ENCODE results near the gene TGM1. TPM values are rescaled to one million over a fixed set of nuclear protein-coding genes. Genes with fewer than 3 reads are reported as not detected.
A peak's percentile ranks its signal among the peaks of the same experiment; 100 is the strongest.
"Not testable (repeated sequence)": the region's sequence is repeated elsewhere in the genome, so short reads cannot be mapped to it uniquely, and the experiment has no call there.

Gene TGM1
- total RNA-seq, 1 donor from 2014 or later = 10.2 TPM

DNA sequence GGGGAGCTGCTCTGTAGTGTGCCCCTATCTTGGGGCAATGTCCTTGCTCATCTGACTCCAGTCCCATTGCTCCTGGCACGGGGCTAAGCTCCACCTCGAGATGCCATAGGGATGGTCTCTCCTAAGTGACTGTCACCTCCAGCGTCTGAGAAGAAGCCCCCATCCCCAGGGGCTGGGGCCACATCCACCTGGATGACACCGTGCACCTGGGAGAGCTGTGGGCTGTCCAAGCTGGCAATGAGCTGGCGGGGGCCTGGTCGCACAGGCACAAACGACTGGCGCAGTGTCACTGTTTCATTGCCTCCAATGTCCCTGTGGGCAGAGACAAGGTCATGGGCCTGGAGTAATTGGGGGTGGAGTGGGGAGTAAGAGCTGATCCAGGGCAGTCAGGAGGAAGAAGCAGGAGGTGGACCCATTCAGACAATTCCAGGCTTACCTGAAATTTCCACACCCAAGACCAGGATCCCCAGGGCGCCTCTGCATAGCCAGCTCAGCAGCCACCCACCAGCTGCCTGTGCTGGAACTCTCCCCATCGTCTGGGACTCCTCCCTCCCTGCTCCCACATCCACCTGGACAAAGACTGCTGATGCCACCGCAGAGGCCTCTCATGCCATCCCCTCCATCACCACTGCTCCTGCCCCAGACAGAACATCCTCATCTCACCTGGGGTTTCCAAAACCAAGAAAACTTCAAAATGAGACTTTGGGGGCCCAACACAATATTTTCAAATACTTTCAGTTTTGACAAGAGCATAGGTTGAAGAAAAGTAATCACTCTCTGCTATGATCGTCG lies 13.6 kb downstream of the TGM1 start:
- Mint-ChIP-seq H3K4me1 (no peaks in the 10 kb centered on the region), H3K9me3 (no peaks in the 10 kb centered on the region), H3K36me3 (no peaks in the 10 kb centered on the region), H3K27ac (no peak overlapping the region), H3K27me3 (ENCODE audit: low read depth) (no peaks in the 10 kb centered on the region), H3K4me3 (no peak overlapping the region)
- no peak for DNase-seq (ENCODE audit: low spot score in 2 of 2, unreplicated experiment in 2 of 2)
- TF ChIP-seq, protein P1, sequence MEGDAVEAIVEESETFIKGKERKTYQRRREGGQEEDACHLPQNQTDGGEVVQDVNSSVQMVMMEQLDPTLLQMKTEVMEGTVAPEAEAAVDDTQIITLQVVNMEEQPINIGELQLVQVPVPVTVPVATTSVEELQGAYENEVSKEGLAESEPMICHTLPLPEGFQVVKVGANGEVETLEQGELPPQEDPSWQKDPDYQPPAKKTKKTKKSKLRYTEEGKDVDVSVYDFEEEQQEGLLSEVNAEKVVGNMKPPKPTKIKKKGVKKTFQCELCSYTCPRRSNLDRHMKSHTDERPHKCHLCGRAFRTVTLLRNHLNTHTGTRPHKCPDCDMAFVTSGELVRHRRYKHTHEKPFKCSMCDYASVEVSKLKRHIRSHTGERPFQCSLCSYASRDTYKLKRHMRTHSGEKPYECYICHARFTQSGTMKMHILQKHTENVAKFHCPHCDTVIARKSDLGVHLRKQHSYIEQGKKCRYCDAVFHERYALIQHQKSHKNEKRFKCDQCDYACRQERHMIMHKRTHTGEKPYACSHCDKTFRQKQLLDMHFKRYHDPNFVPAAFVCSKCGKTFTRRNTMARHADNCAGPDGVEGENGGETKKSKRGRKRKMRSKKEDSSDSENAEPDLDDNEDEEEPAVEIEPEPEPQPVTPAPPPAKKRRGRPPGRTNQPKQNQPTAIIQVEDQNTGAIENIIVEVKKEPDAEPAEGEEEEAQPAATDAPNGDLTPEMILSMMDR (IDR thresholded peaks at IDR 0.05; ENCODE audit: unreplicated experiment) = no peak

DNA sequence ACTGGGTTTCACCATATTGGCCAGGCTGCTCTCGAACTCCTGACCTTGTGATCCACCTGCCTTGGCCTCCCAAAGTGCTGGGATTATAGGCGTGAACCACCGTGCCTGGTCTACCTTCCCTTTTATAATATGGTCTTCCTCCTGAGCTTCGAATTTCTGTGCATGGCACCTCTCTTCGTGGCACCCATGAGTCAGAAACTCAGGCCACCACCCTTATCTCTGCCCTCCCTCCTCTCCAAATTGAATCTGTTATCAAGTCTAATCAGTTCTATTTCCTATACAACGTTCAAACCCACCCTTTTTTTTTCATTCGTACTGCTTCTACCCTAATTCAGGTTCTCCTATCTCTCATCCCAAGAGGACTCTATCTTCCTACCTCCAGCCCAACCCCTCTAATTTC lies 15.6 kb downstream of the TGM1 start:
- Mint-ChIP-seq H3K9me3 (no peaks in the 10 kb centered on the region), H3K36me3 (no peaks in the 10 kb centered on the region), H3K27me3 (ENCODE audit: low read depth) (no peaks in the 10 kb centered on the region), H3K27ac (no peak overlapping the region), H3K4me3 (no peak overlapping the region), H3K4me1 (peaks cover 10% of the 10 kb centered on the region)
- no peak for DNase-seq (ENCODE audit: low spot score in 2 of 2, unreplicated experiment in 2 of 2)
- TF ChIP-seq, protein P1 (IDR thresholded peaks at IDR 0.05; ENCODE audit: unreplicated experiment) = no peak

- DNase-seq (ENCODE audit: low spot score in 2 of 2, unreplicated experiment in 2 of 2) = no peak
- Mint-ChIP-seq H3K36me3 (no peaks in the 10 kb centered on the region), H3K4me3 (no peak overlapping the region), H3K4me1 (peaks cover 13% of the 10 kb centered on the region), H3K27ac (no peak overlapping the region), H3K9me3 (no peaks in the 10 kb centered on the region), H3K27me3 (ENCODE audit: low read depth) (no peaks in the 10 kb centered on the region)
- TF ChIP-seq, protein P1 (IDR thresholded peaks at IDR 0.05; ENCODE audit: unreplicated experiment) = no peak
These were observed 16.2 kb downstream of the TGM1 start for GRCh38 chr14:24246765-24247212.

- H3K27ac Mint-ChIP-seq; H3K4me3 Mint-ChIP-seq; H3K9me3 Mint-ChIP-seq; DNase-seq (ENCODE audit: low spot score in 2 of 2, unreplicated experiment in 2 of 2); H3K36me3 Mint-ChIP-seq; H3K27me3 Mint-ChIP-seq (ENCODE audit: low read depth): not testable (repeated sequence)
- peaks cover 20% of the 10 kb centered on the region for H3K4me1 Mint-ChIP-seq
These were observed 17.6 kb downstream of the TGM1 start for GRCh38 chr14:24245350-24245749.

DNA sequence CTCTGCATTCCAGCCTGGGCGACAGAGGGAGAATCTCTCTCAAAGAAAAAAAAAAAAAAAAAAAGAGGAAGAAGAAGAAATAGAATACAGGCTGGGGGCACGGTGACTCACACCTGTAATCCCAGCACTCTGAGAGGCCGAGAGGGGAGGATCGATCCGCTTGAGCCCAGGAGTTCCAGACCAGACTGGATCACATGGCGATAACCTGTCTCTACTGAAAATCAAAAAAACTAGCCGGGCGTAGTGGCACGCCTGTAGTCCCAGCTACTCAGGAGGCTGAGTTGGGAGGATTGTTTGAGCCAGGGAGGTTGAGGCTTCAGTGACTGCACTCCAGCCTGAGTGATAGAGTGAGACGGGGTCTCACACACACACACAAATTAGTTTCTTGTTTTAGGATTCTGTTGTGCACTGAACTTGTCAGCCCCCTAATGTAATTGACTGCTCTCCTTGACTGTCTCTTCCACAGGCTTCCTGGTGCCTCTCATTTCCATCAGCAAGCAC lies 19.6 kb downstream of the TGM1 start:
- Mint-ChIP-seq H3K9me3 (no peaks in the 10 kb centered on the region), H3K27me3 (ENCODE audit: low read depth) (no peaks in the 10 kb centered on the region), H3K27ac (peak overlapping the region; percentile 100), H3K36me3 (peaks cover 7% of the 10 kb centered on the region), H3K4me1 (peaks cover 26% of the 10 kb centered on the region), H3K4me3 (peak overlapping the region; percentile 93)
- no peak for DNase-seq (ENCODE audit: low spot score in 2 of 2, unreplicated experiment in 2 of 2)
- TF ChIP-seq, protein P1 (IDR thresholded peaks at IDR 0.05; ENCODE audit: unreplicated experiment) = no peak

DNA sequence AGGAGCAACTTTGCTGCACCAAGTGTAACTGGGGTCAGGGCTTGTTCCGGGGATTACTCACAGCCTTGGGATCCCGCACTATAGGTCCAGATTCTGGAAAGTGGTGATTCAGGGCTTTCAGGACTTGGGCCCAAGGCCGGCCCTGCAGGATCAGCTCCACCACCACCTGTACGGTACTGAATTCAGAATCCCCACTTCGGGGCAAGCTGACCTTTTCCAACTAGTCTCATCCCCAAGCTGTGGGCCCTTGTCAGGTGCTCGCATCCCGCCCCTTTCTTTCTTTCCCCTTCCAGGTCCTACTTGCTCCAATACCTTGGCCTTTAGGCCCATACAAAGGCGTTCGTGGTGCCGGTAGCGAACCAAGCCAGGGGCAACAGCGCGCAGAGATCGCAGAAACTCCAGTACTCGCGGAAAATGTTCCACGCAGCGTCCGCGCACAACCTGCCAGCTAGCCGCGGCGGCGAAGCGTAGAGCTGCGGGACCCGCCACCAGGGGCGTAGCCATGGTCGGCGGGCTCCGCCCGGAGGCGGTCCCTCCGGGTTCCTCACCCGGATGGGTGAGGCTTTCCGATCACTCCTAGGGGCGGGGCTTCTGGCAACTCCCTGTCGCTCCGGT lies 21.0 kb downstream of the TGM1 start:
- TF ChIP-seq, protein P1 (IDR thresholded peaks at IDR 0.05; ENCODE audit: unreplicated experiment) = peak; percentile 68
- Mint-ChIP-seq H3K4me1 (peaks cover 32% of the 10 kb centered on the region), H3K4me3 (peak overlapping the region; percentile 93), H3K27me3 (ENCODE audit: low read depth) (no peaks in the 10 kb centered on the region), H3K36me3 (peaks cover 18% of the 10 kb centered on the region), H3K9me3 (no peaks in the 10 kb centered on the region), H3K27ac (peak overlapping the region; percentile 100)
- DNase-seq (ENCODE audit: low spot score in 2 of 2, unreplicated experiment in 2 of 2) = peak; percentile 91 to 94

All from mesothelial cell of epicardium (in vitro differentiated cells).